H1 (cell line): Measurements from ENCODE around the gene OMP. TPM values are rescaled to one million over a fixed set of nuclear protein-coding genes. Genes with fewer than 3 reads are reported as not detected.

Experiments
- CTCF ChIA-PET: fragments of 300-600 bp; sonication (Branson Sonifier 250); formaldehyde crosslinking; loops from one replicate; lab custom pipeline; 2021; ENCODE audit not compliant: partially characterized antibody; lab: Charles Lee
- POLR2A ChIA-PET: fragments of 300-600 bp; sonication (Branson Sonifier 250); formaldehyde crosslinking; loops from one replicate; lab custom pipeline; 2021; ENCODE audit warnings: inconsistent platforms; ENCODE audit not compliant: partially characterized antibody; lab: Charles Lee
- DNase-seq, 2 experiments: peaks; one replicate each; pipeline versions ENCODE4 v3.0.0 to v3.0.0-alpha.2; 2010 to 2022; ENCODE audit warnings: low spot score in 2 of 2, low read depth in 1 of 2, mixed read lengths in 1 of 2
- FAIRE-seq: peaks from 2 replicates; lab custom pipeline; 2011; peaks lifted over from hg19 to GRCh38; lab: Jason Lieb, UNC
- H2AFZ ChIP-seq: 2 replicates; pipeline ENCODE4 v1.8.1; 2012; ENCODE audit warnings: low read length, inconsistent platforms
- H2AK5ac ChIP-seq: 2 replicates; pipeline ENCODE4 v1.6.1; 2013; ENCODE audit warnings: low read depth, low read length
- H2BK120ac ChIP-seq: replicated peaks from 2 replicates; pipeline ENCODE3; 2013; ENCODE audit warnings: low read depth, low read length, inconsistent platforms
- H2BK12ac ChIP-seq: 2 replicates; pipeline ENCODE4 v1.6.1; 2013; ENCODE audit warnings: low read depth, low read length
- H2BK15ac ChIP-seq: 2 replicates; pipeline ENCODE4 v1.6.1; 2013; ENCODE audit warnings: low read length
- H2BK20ac ChIP-seq: 2 replicates; pipeline ENCODE4 v1.6.1; 2013; ENCODE audit warnings: low read length
- H2BK5ac ChIP-seq: 2 replicates; pipeline ENCODE4 v1.6.1; 2013; ENCODE audit warnings: low read depth, low read length
- H3K14ac ChIP-seq: 2 replicates; pipeline ENCODE4 v1.6.1; 2013; ENCODE audit warnings: inconsistent platforms; ENCODE audit not compliant: insufficient read length
- H3K18ac ChIP-seq: 2 replicates; pipeline ENCODE4 v1.6.1; 2013; ENCODE audit warnings: low read length; ENCODE audit errors: extremely low read depth
- H3K23ac ChIP-seq: 2 replicates; pipeline ENCODE4 v1.6.1; 2013; ENCODE audit warnings: inconsistent platforms; ENCODE audit not compliant: insufficient read length
- H3K23me2 ChIP-seq: 2 replicates; pipeline ENCODE4 v1.6.1; 2013; ENCODE audit warnings: low read depth, low read length
- H3K27ac ChIP-seq: 2 replicates; pipeline ENCODE4 v1.6.1; 2011; ENCODE audit warnings: low read depth, low read length, inconsistent platforms
- H3K27me3 ChIP-seq, 4 experiments: replicated peaks in 1 of 4; 1 replicate in 1 of 4; 2 replicates in 3 of 4; pipeline versions ENCODE4 v1.6.1 to v1.8.1; 2011 to 2013; ENCODE audit warnings: low read length in 3 of 4, mild to moderate bottlenecking in 3 of 4, inconsistent platforms in 2 of 4, mixed read lengths in 2 of 4, moderate library complexity in 1 of 4; ENCODE audit not compliant: control insufficient read depth in 3 of 4, insufficient read depth in 3 of 4; ENCODE audit errors: extremely low read depth in 1 of 4
- H3K36me3 ChIP-seq, 4 experiments: 2 replicates each; pipeline versions ENCODE4 v1.6.1 to v1.8.1; 2011 to 2013; ENCODE audit warnings: mild to moderate bottlenecking in 4 of 4, low read length in 3 of 4, moderate library complexity in 2 of 4, control low read depth in 1 of 4, inconsistent platforms in 1 of 4; ENCODE audit not compliant: insufficient read depth in 4 of 4, control insufficient read depth in 2 of 4
- H3K4ac ChIP-seq: replicated peaks from 2 replicates; pipeline ENCODE3; 2013; ENCODE audit warnings: low read length, low read depth, mixed read lengths, inconsistent platforms; ENCODE audit not compliant: insufficient read length
- H3K4me1 ChIP-seq, 4 experiments: replicated peaks in 1 of 4; 1 replicate in 1 of 4; 2 replicates in 3 of 4; pipeline versions ENCODE4 v1.6.1 to v1.8.1; 2011 to 2013; ENCODE audit warnings: low read length in 3 of 4, inconsistent platforms in 2 of 4, mixed read lengths in 1 of 4; ENCODE audit not compliant: insufficient read depth in 4 of 4, control insufficient read depth in 3 of 4
- H3K4me2 ChIP-seq, 2 experiments: 2 replicates each; pipeline versions ENCODE4 v1.6.1 to v1.8.1; 2011 to 2013; ENCODE audit warnings: low read depth in 2 of 2, low read length in 2 of 2, control low read depth in 1 of 2, inconsistent platforms in 1 of 2, mild to moderate bottlenecking in 1 of 2; ENCODE audit not compliant: insufficient read depth in 1 of 2
- H3K4me3 ChIP-seq, 4 experiments: fragments of 200-600, 300-600 bp in 1 of 4; sonication (generic), shearing (Covaris generic), sonication (Bioruptor Twin) in 1 of 4; 2 replicates each; pipeline versions ENCODE4 v1.5.1 to v1.8.1; 2011 to 2016; ENCODE audit warnings: low read length in 4 of 4, low read depth in 3 of 4, control low read depth in 2 of 4, inconsistent platforms in 2 of 4, mild to moderate bottlenecking in 2 of 4, mixed read lengths in 1 of 4, moderate library complexity in 1 of 4; ENCODE audit not compliant: insufficient read depth in 2 of 4; ENCODE audit errors: extremely low read depth in 1 of 4
- H3K56ac ChIP-seq: replicated peaks from 2 replicates; pipeline ENCODE3; 2013; ENCODE audit warnings: low read depth, mild to moderate bottlenecking, mixed read lengths, low read length, inconsistent platforms; ENCODE audit not compliant: insufficient read length
- H3K79me1 ChIP-seq: 2 replicates; pipeline ENCODE4 v1.6.1; 2013; ENCODE audit warnings: low read depth, low read length, control low read depth
- H3K79me2 ChIP-seq, 2 experiments: 2 replicates each; pipeline versions ENCODE4 v1.6.1 to v1.8.1; 2012 to 2013; ENCODE audit warnings: low read length in 2 of 2, mild to moderate bottlenecking in 2 of 2, inconsistent platforms in 1 of 2; ENCODE audit not compliant: insufficient read depth in 2 of 2, control insufficient read depth in 1 of 2
- H3K9ac ChIP-seq, 4 experiments: replicated peaks in 1 of 4; 1 replicate in 1 of 4; 2 replicates in 3 of 4; pipeline versions ENCODE4 v1.6.1 to v1.8.1; 2011 to 2013; ENCODE audit warnings: low read depth in 3 of 4, low read length in 3 of 4, control low read depth in 2 of 4, mild to moderate bottlenecking in 2 of 4, moderate library complexity in 2 of 4, inconsistent platforms in 1 of 4; ENCODE audit errors: extremely low read depth in 1 of 4
- H3K9me3 ChIP-seq, 2 experiments: 2 replicates each; pipeline versions ENCODE4 v1.6.1 to v1.8.1; 2012 to 2013; ENCODE audit warnings: mild to moderate bottlenecking in 2 of 2, moderate library complexity in 2 of 2, control low read depth in 1 of 2, inconsistent platforms in 1 of 2, low read depth in 1 of 2, low read length in 1 of 2, mixed read lengths in 1 of 2; ENCODE audit not compliant: insufficient read depth in 2 of 2
- H4K20me1 ChIP-seq, 2 experiments: replicated peaks in 1 of 2; 2 replicates each; pipeline versions ENCODE3 to v1.8.1; 2011 to 2013; ENCODE audit warnings: inconsistent platforms in 2 of 2, low read length in 2 of 2, mild to moderate bottlenecking in 1 of 2; ENCODE audit not compliant: insufficient read depth in 2 of 2, control insufficient read depth in 1 of 2
- H4K5ac ChIP-seq: 2 replicates; pipeline ENCODE4 v1.6.1; 2013; ENCODE audit warnings: low read length, low read depth, mixed read lengths, inconsistent platforms; ENCODE audit not compliant: insufficient read length
- H4K8ac ChIP-seq: 2 replicates; pipeline ENCODE4 v1.8.0; 2013; ENCODE audit warnings: mild to moderate bottlenecking, moderate library complexity, low read length, inconsistent platforms; ENCODE audit not compliant: insufficient read depth; ENCODE audit errors: extremely low read depth
- H4K91ac ChIP-seq: replicated peaks from 2 replicates; pipeline ENCODE3; 2013; ENCODE audit warnings: low read length, mixed read lengths, inconsistent platforms; ENCODE audit not compliant: insufficient read length
- BCL11A ChIP-seq, 2 experiments: IDR thresholded peaks; one replicate each; pipeline ENCODE4 v1.6.1; 2011; ENCODE audit warnings: low read depth in 2 of 2, low read length in 2 of 2, mild to moderate bottlenecking in 2 of 2
- POLR2A ChIP-seq, 2 experiments: IDR thresholded peaks; 1 replicate in 1 of 2; 2 replicates in 1 of 2; pipeline ENCODE4 v1.6.1; 2011; ENCODE audit warnings: low read depth in 2 of 2, low read length in 2 of 2, mild to moderate bottlenecking in 2 of 2; ENCODE audit errors: control extremely low read depth in 1 of 2
- SIRT6 ChIP-seq: IDR thresholded peaks from one replicate; pipeline ENCODE4 v1.7.1; 2012; ENCODE audit warnings: low read length, inconsistent platforms
- SP2 ChIP-seq: IDR thresholded peaks from 2 replicates; pipeline ENCODE4 v1.6.1; 2012; ENCODE audit warnings: mild to moderate bottlenecking, low read length, inconsistent platforms
- SRF ChIP-seq: IDR thresholded peaks from 2 replicates; pipeline ENCODE4 v1.6.1; 2011; ENCODE audit warnings: mild to moderate bottlenecking, low read depth, low read length, moderate library complexity
- TAF7 ChIP-seq: optimal IDR thresholded peaks from 2 replicates; pipeline ENCODE3; 2011; ENCODE audit warnings: low read depth, mild to moderate bottlenecking, inconsistent platforms, low read length, moderate library complexity, borderline replicate concordance
- WGBS, 2 experiments: shearing (Covaris generic) in 1 of 2; methylation state at CpG; one replicate each; pipeline versions ENCODE4 v1.1.6 to v1.1.7; 2013 to 2015; ENCODE audit warnings: low lambda C conversion rate in 2 of 2, mixed read lengths in 2 of 2, inconsistent platforms in 1 of 2, low coverage in 1 of 2, missing lambda C conversion rate in 1 of 2; ENCODE audit not compliant: insufficient replicate concordance in 2 of 2, insufficient coverage in 1 of 2, insufficient read length in 1 of 2; ENCODE audit errors: extremely low coverage in 1 of 2, missing lambda C conversion rate in 1 of 2; 5-methylcytosine and 5-hydroxymethylcytosine counted together
- polyA plus RNA-seq, 7 experiments: library from polyadenylated mRNA; depleted of rRNA in 3 of 7; stranded (reverse) in 5 of 7; unstranded in 2 of 7; fragments of >200 nt in 5 of 7; fragments of 200-250 nt in 2 of 7; gene quantifications; 1 replicate in 5 of 7; 2 replicates in 1 of 7; 4 replicates in 1 of 7; pipeline versions ENCODE4 v1.2.1 to v1.2.3, GENCODE V29; 2011 to 2013; ENCODE audit warnings: missing spikeins in 2 of 7, mixed read lengths in 2 of 7
- total RNA-seq: library from RNA; stranded (reverse); fragmentation: NEBNext Ultra II Directional; extraction: Animal tissue kit (Norgen Biotek cat#: 25700); gene quantifications from 2 replicates; pipeline ENCODE4 v1.2.1, GENCODE V29; 2021

Gene OMP
- total and polyA plus RNA-seq, 2 of the 8 experiments (the other 6 are each of a cell fraction or from before 2014, with no cell fraction given): not detected

- no peaks in the 10 kb centered on the region for H4K20me1 ChIP-seq
- no peak overlapping the region for H3K4me3 ChIP-seq
- no peak overlapping the region for H3K4ac ChIP-seq
- no peaks in the 10 kb centered on the region for H3K79me2 ChIP-seq
- no peak overlapping the region for H3K23ac ChIP-seq
- no peak overlapping the region for H3K27ac ChIP-seq
- no peaks in the 10 kb centered on the region for H3K9me3 ChIP-seq
- no peak for DNase-seq
- no peak overlapping the region for H3K9ac ChIP-seq
- no peak overlapping the region for H3K18ac ChIP-seq
- H2BK12ac ChIP-seq: no peak overlapping the region
- POLR2A ChIA-PET: interaction anchor here (1.3 kb wide), 1 partner anchor 10 kb away, joined by 3 read pairs; no protein-coding TSS in a partner anchor
- no peak overlapping the region for H2BK20ac ChIP-seq
- H3K27me3 ChIP-seq: 0 out of 7 replicates have a peak, but pooled peaks cover 0 to 2% (median 0%) of the 10 kb centered on the region in 4 experiments
- no peak overlapping the region for H4K8ac ChIP-seq
- 91% methylated on average over 6 of the region's 8 CpGs; no CpG with 5 or more reads in 1 of the 2 experiments for WGBS, 2 experiments
- no peak overlapping the region for H2BK5ac ChIP-seq
- H3K4me2 ChIP-seq: no peak overlapping the region
- no peaks in the 10 kb centered on the region; a peak in 1 of 8 replicates for H3K36me3 ChIP-seq
- H2BK120ac ChIP-seq: no peak overlapping the region
- TF ChIP-seq POLR2A (IDR thresholded peaks at IDR 0.05; ENCODE audit: control extremely low read depth in 1 of 2, low read depth in 2 of 2, low read length in 2 of 2) (no peak), SP2 (no peak), BCL11A (IDR thresholded peaks at IDR 0.05; ENCODE audit: low read depth in 2 of 2, low read length in 2 of 2) (no peak), SIRT6 (no peak), SRF (no peak), TAF7 (no peak)
- FAIRE-seq: no peak
- no peak overlapping the region for H2BK15ac ChIP-seq
- CTCF ChIA-PET: interaction anchor here (0.5 to 13.9 kb wide), 5 partner anchors 8 to 462 kb away, joined by 3 to 170 read pairs (median 13); no protein-coding TSS in a partner anchor
- H3K14ac ChIP-seq: no peak overlapping the region
- H3K4me1 ChIP-seq: peaks cover 4 to 15% (median 9%) of the 10 kb centered on the region in 4 experiments
- H4K91ac ChIP-seq: no peak overlapping the region
- no peak overlapping the region for H4K5ac ChIP-seq
- H3K23me2 ChIP-seq: 0 out of 2 replicates have a peak, but pooled peaks cover 6% of the 10 kb centered on the region
- no peak overlapping the region for H3K56ac ChIP-seq
- no peak overlapping the region for H2AFZ ChIP-seq
- no peaks in the 10 kb centered on the region for H3K79me1 ChIP-seq
- H2AK5ac ChIP-seq: no peak overlapping the region
These were observed 21.0 kb downstream of the OMP start for GRCh38 chr11:77123591-77123990.
